Activated naive CD8-positive, alpha-beta T cell treated with anti-CD3 and anti-CD28 coated beads, Interleukin-2, amount 10 ng/mL, durations not matched to agents 7 days and 5 days (primary cell): ENCODE data around the gene CTSS. TPM values are rescaled to one million over a fixed set of nuclear protein-coding genes. Genes with fewer than 3 reads are reported as not detected.
A peak's percentile ranks its signal among the peaks of the same experiment; 100 is the strongest.
"Not testable (repeated sequence)": the region's sequence is repeated elsewhere in the genome, so short reads cannot be mapped to it uniquely, and the experiment has no call there.

Experiments used
- ATAC-seq: fragments of 150-1000 bp; cut with Tn5 transposase; one replicate; pipeline ENCODE4 v1.10.0; 2021; ENCODE audit warnings: low read depth, moderate library complexity
- POLR2A ChIA-PET: fragments of 350-600 bp; sonication (Branson Sonifier 250); formaldehyde crosslinking; loops from one replicate; lab custom pipeline; 2021; ENCODE audit warnings: antibody characterized with exemption; lab: Charles Lee
- DNase-seq: peaks from one replicate; pipeline ENCODE4 v3.0.0; 2021
- H3K27ac Mint-ChIP-seq: one replicate; pipeline ENCODE4 v1.8.0; 2022; ENCODE audit warnings: mild to moderate bottlenecking, mixed read lengths
- H3K27me3 Mint-ChIP-seq: one replicate; pipeline ENCODE4 v1.8.0; 2022; ENCODE audit warnings: mild to moderate bottlenecking, moderate library complexity, mixed read lengths
- H3K36me3 Mint-ChIP-seq: one replicate; pipeline ENCODE4 v1.8.0; 2021; ENCODE audit warnings: mild to moderate bottlenecking, mixed read lengths
- H3K4me1 Mint-ChIP-seq: one replicate; pipeline ENCODE4 v1.8.0; 2021; ENCODE audit warnings: mixed read lengths
- H3K4me3 Mint-ChIP-seq: one replicate; pipeline ENCODE4 v1.8.0; 2022; ENCODE audit warnings: mild to moderate bottlenecking, moderate library complexity, mixed read lengths
- H3K9me3 Mint-ChIP-seq: one replicate; pipeline ENCODE4 v1.8.0; 2021; ENCODE audit warnings: mixed read lengths
- total RNA-seq, 2 experiments: library from RNA; stranded (reverse); gene quantifications; one replicate each; pipeline ENCODE4 v1.2.3, GENCODE V29; 2021

The CTSS gene
- total RNA-seq, 2 experiments from 2014 or later, result 104 to 106 TPM

GRCh38 chr1:150718225-150718891 is 47.2 kb downstream of the CTSS start:
- Mint-ChIP-seq H3K9me3 (no peaks in the 10 kb centered on the region), H3K4me1 (no peaks in the 10 kb centered on the region), H3K27me3 (peaks cover 2% of the 10 kb centered on the region), H3K27ac (no peak overlapping the region), H3K36me3 (no peaks in the 10 kb centered on the region), H3K4me3 (no peak overlapping the region)
- POLR2A ChIA-PET, result no interaction called here
- ATAC-seq (no peak), DNase-seq (no peak)

DNA sequence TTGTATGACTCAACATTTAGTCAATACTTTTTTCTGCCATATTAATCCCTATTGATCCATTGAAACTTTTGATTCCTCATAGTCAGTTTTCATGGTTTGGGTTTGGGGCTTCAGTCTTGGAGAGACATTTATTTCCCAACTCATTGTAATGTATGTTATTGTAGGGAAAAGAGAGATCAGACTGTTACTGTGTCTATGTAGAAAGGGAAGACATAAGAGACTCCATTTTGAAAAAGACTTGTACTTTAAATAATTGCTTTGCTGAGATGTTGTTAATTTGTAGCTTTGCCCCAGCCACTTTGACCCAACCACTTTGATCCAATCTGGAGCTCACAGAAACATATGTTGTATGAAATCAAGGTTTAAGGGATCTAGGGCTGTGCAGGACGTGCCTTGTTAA is 56.5 kb downstream of the CTSS start:
- not testable (repeated sequence) for ATAC-seq, DNase-seq

GRCh38 chr1:150708595-150708994 is 57.0 kb downstream of the CTSS start:
- no peak overlapping the region for H3K4me3 Mint-ChIP-seq
- DNase-seq, result no peak
- no peaks in the 10 kb centered on the region for H3K36me3 Mint-ChIP-seq
- POLR2A ChIA-PET, result no interaction called here
- H3K9me3 Mint-ChIP-seq, result no peaks in the 10 kb centered on the region
- no peaks in the 10 kb centered on the region for H3K4me1 Mint-ChIP-seq
- H3K27ac Mint-ChIP-seq, result no peak overlapping the region
- peaks cover 12% of the 10 kb centered on the region for H3K27me3 Mint-ChIP-seq
- ATAC-seq, result no peak

More for the DNA sequence above, 56.5 kb downstream of the CTSS start:
- H3K27me3 Mint-ChIP-seq, H3K27ac Mint-ChIP-seq, H3K9me3 Mint-ChIP-seq, POLR2A ChIA-PET, H3K36me3 Mint-ChIP-seq, H3K4me3 Mint-ChIP-seq, H3K4me1 Mint-ChIP-seq: not testable (repeated sequence)

- Mint-ChIP-seq H3K4me3 (no peak overlapping the region), H3K9me3 (no peaks in the 10 kb centered on the region), H3K36me3 (no peaks in the 10 kb centered on the region), H3K4me1 (no peaks in the 10 kb centered on the region), H3K27me3 (peaks cover 17% of the 10 kb centered on the region), H3K27ac (no peak overlapping the region)
- ATAC-seq (no peak), DNase-seq (no peak)
- POLR2A ChIA-PET, result no interaction called here
These were observed 59.5 kb downstream of the CTSS start for GRCh38 chr1:150706091-150706490.

GRCh38 chr1:150703427-150703826 is 62.2 kb downstream of the CTSS start:
- Mint-ChIP-seq H3K36me3 (no peaks in the 10 kb centered on the region), H3K27me3 (peaks cover 21% of the 10 kb centered on the region), H3K4me1 (no peaks in the 10 kb centered on the region), H3K9me3 (no peaks in the 10 kb centered on the region), H3K4me3 (no peak overlapping the region), H3K27ac (no peak overlapping the region)
- POLR2A ChIA-PET, result no interaction called here
- ATAC-seq, result no peak
- DNase-seq, result no peak

GRCh38 chr1:150696995-150697927 is 68.3 kb downstream of the CTSS start, which contains the start of gene GOLPH3L:
Gene GOLPH3L, minus strand, starts transcription at chr1:150697154. Its CDS starts 2,316 bp downstream, at chr1:150694838.
- ATAC-seq (peak; percentile 100), DNase-seq (peak; percentile 79)
- peak within 1 kb of the TSS; percentile 99 for H3K4me3 Mint-ChIP-seq
- peak within 1 kb of the TSS; percentile 90 for H3K27ac Mint-ChIP-seq
- H3K36me3 Mint-ChIP-seq, result peaks cover 7% of the 10 kb centered on the region
- H3K4me1 Mint-ChIP-seq, result peaks cover 18% of the 10 kb centered on the region
- POLR2A ChIA-PET, result interaction anchor here (0.6 to 2.4 kb wide), 11 partner anchors 11 to 333 kb away, joined by 3 to 15 read pairs (median 4); partner anchors contain the start of genes ENSA, MCL1, RPRD2 and SETDB1
- H3K27me3 Mint-ChIP-seq, result peaks cover 12% of the 10 kb centered on the region
- no peaks in the 10 kb centered on the region for H3K9me3 Mint-ChIP-seq

DNA sequence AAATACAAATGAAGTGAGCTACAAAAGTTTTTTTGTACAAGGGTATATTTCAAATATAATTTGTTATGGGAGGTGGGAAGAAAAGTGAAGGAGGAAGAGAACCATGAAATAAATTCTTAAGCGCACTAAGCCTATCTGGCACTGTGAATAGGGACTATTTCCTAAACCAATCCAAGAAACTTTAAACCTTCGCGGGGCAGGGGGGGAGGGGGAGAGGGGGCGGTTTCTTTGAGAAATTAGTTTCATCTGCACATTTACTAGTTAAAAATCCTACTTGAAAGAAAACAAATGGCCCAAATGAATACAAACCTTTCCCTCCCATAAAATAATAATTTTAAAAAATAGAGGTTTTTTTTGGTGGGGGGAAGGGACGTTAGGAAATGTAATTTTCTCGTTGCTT is 69.0 kb downstream of the CTSS start:
- no peak for DNase-seq
- H3K9me3 Mint-ChIP-seq, result no peaks in the 10 kb centered on the region
- POLR2A ChIA-PET, result interaction anchor here (0.6 to 2.4 kb wide), 10 partner anchors 10 to 333 kb away, joined by 3 to 15 read pairs (median 4); partner anchors contain the start of genes ENSA, MCL1, RPRD2 and SETDB1
- H3K4me1 Mint-ChIP-seq, result peaks cover 18% of the 10 kb centered on the region
- H3K36me3 Mint-ChIP-seq, result peaks cover 7% of the 10 kb centered on the region
- H3K27ac Mint-ChIP-seq, result peak overlapping the region; percentile 90
- H3K27me3 Mint-ChIP-seq, result peaks cover 12% of the 10 kb centered on the region
- ATAC-seq, result no peak
- peak overlapping the region; percentile 99 for H3K4me3 Mint-ChIP-seq

- DNase-seq, result no peak
- Mint-ChIP-seq H3K4me1 (peaks cover 18% of the 10 kb centered on the region), H3K27me3 (peaks cover 10% of the 10 kb centered on the region), H3K36me3 (peaks cover 10% of the 10 kb centered on the region), H3K27ac (no peak overlapping the region), H3K9me3 (no peaks in the 10 kb centered on the region), H3K4me3 (peak overlapping the region; percentile 99)
- ATAC-seq, result no peak
- POLR2A ChIA-PET, result interaction anchor here (0.6 to 2.4 kb wide), 5 partner anchors 117 to 332 kb away, joined by 3 to 10 read pairs (median 5); partner anchors contain the start of genes MCL1 and RPRD2
These were observed 69.4 kb downstream of the CTSS start for GRCh38 chr1:150696162-150696561.

DNA sequence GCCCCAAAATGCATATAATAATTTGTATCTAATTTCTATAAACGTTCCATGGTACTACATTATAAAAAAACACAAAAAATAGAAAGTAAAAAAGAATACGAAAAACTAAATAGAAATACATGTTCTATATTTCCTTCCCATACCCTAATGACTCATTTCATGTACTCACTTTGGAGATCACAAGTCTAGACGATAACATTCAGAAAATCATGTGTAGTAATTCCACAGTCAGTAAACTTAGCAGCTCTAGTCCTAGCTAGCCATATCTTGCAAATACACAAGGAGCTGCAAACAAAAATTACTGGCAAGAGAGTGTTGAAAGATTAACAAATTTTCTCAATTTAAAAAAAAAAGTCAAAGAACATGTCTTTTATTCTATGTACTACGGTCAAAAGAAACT is 70.0 kb downstream of the CTSS start:
- Mint-ChIP-seq H3K27ac (no peak overlapping the region), H3K27me3 (peaks cover 6% of the 10 kb centered on the region), H3K9me3 (no peaks in the 10 kb centered on the region), H3K4me3 (peak overlapping the region; percentile 38), H3K36me3 (peaks cover 11% of the 10 kb centered on the region), H3K4me1 (peaks cover 19% of the 10 kb centered on the region)
- no peak for DNase-seq
- no peak for ATAC-seq
- POLR2A ChIA-PET, result interaction anchor here (2.4 kb wide), 1 partner anchor 116 kb away, joined by 10 read pairs; the partner anchor contains the start of gene MCL1

- H3K4me1 Mint-ChIP-seq, result peaks cover 18% of the 10 kb centered on the region
- no peak overlapping the region for H3K4me3 Mint-ChIP-seq
- no peaks in the 10 kb centered on the region for H3K27me3 Mint-ChIP-seq
- POLR2A ChIA-PET, result no interaction called here
- DNase-seq, result no peak
- no peak overlapping the region for H3K27ac Mint-ChIP-seq
- no peak for ATAC-seq
- peaks cover 15% of the 10 kb centered on the region for H3K36me3 Mint-ChIP-seq
- no peaks in the 10 kb centered on the region for H3K9me3 Mint-ChIP-seq
These were observed 72.9 kb downstream of the CTSS start for GRCh38 chr1:150692720-150693119.

DNA sequence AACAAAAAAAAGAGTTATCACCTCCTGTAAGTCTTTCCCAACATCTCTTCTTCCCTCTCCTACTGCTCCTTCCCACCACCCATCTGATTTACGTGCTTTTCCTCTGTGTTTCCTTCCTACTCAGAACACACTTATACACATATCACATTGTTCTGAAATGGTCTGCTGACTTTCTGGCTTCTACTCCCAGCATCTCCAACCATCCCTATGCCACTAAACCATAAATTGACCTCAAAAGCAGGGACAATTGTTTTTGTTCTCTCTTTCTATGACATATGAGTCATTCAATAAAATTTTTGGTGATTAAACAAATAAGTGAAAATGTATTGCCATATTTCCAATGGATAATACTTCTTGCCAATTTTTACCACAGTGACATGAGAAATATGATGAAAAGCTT is 76.8 kb downstream of the CTSS start:
- Mint-ChIP-seq H3K4me3 (no peak overlapping the region), H3K36me3 (peaks cover 17% of the 10 kb centered on the region), H3K27me3 (no peaks in the 10 kb centered on the region), H3K27ac (no peak overlapping the region), H3K9me3 (no peaks in the 10 kb centered on the region), H3K4me1 (peaks cover 12% of the 10 kb centered on the region)
- ATAC-seq (no peak), DNase-seq (no peak)
- POLR2A ChIA-PET, result no interaction called here

DNA sequence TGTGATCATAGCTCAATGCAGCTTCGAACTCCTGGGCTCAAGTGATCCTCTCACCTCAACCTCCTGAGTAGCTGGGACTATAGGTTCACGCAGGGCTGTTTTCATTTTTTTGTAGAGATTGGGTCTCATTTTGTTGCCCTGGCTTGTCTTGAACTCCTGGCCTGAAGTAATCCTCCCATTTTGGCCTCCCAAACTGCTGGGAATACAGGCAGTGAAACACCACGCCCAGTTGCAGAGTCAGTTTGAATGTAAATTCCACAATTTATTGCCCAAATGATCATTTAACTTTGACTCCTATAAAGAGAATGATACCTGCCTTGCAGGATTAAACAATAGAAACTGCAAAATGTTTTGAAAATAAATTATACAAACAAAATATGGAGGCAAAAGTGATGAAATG is 79.3 kb downstream of the CTSS start:
- H3K27me3 Mint-ChIP-seq, result no peaks in the 10 kb centered on the region
- no peaks in the 10 kb centered on the region for H3K9me3 Mint-ChIP-seq
- POLR2A ChIA-PET, result interaction anchor here (0.6 to 0.9 kb wide), 2 partner anchors 11 to 115 kb away, joined by 3 read pairs; partner anchors contain the start of gene GOLPH3L
- H3K4me3 Mint-ChIP-seq, result no peak overlapping the region
- peaks cover 13% of the 10 kb centered on the region for H3K4me1 Mint-ChIP-seq
- H3K36me3 Mint-ChIP-seq, result peaks cover 14% of the 10 kb centered on the region
- ATAC-seq, result no peak
- no peak overlapping the region for H3K27ac Mint-ChIP-seq
- DNase-seq, result no peak

DNA sequence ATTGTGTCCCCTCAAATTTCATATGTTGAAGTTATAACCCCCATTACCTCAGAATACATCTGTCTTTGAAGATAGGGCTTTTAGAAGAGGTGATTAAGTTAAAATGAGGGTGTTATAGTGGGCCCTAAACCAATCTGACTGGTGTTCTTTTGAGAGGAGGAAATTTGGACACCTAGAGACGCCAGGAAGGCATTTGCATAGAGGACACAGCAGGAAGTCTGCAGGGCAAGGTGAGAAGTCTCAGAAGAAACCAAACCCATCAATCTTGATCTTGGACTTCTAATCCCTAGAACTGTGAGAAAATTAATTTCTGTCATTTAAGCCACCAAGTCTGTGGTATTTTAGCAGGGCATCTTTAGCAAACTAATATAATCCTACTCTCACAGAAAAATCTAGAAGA is 81.7 kb downstream of the CTSS start:
- peaks cover 11% of the 10 kb centered on the region for H3K4me1 Mint-ChIP-seq
- peaks cover 13% of the 10 kb centered on the region for H3K36me3 Mint-ChIP-seq
- no peak overlapping the region for H3K27ac Mint-ChIP-seq
- peak overlapping the region; percentile 11 for H3K4me3 Mint-ChIP-seq
- POLR2A ChIA-PET, result interaction anchor here (0.8 to 1.2 kb wide), 3 partner anchors 46 to 196 kb away, joined by 3 to 4 read pairs (median 3); partner anchors contain the start of genes ENSA and TARS2
- H3K9me3 Mint-ChIP-seq, result no peaks in the 10 kb centered on the region
- no peaks in the 10 kb centered on the region for H3K27me3 Mint-ChIP-seq
- ATAC-seq, result peak; percentile 58
- no peak for DNase-seq
